HEK293 (cell line): ENCODE measurements around the gene CD79A.

Experiments used
- CTCF ChIA-PET: fragments of 350-600 bp; formaldehyde crosslinking; extraction: SDS; loops from one replicate; lab custom pipeline; 2021; ENCODE audit warnings: antibody characterized with exemption; lab: Yijun Ruan, JAX
- POLR2A ChIA-PET: fragments of 300-600 bp; formaldehyde crosslinking; extraction: SDS; loops from one replicate; lab custom pipeline; 2020; ENCODE audit warnings: antibody characterized with exemption, inconsistent platforms; lab: Yijun Ruan, JAX
- H3K27ac ChIP-seq: fragments of 200-500 bp; sonication (Bioruptor generic); 2 replicates; pipeline ENCODE4 v1.5.1; 2014; ENCODE audit warnings: low read depth, low read length, control low read depth, inconsistent platforms; ENCODE audit errors: extremely low read depth
- H3K36me3 ChIP-seq, 2 experiments: fragments of 200-500 bp in 1 of 2; sonication (Bioruptor generic) in 1 of 2; 1 replicate in 1 of 2; 2 replicates in 1 of 2; pipeline ENCODE4 v1.5.1; 2014 to 2017; ENCODE audit warnings: inconsistent platforms in 2 of 2, low read length in 2 of 2; ENCODE audit not compliant: control insufficient read depth in 2 of 2, insufficient read depth in 1 of 2
- H3K4me1 ChIP-seq: fragments of 200-500 bp; sonication (Bioruptor generic); 2 replicates; pipeline ENCODE4 v1.5.1; 2014; ENCODE audit warnings: mild to moderate bottlenecking, low read length, inconsistent platforms; ENCODE audit not compliant: control insufficient read depth, insufficient read depth
- H3K4me3 ChIP-seq: 2 replicates; pipeline ENCODE4 v1.5.1; 2011; ENCODE audit warnings: low read depth, mild to moderate bottlenecking, control low read depth, low read length, moderate library complexity
- H3K9me3 ChIP-seq: fragments of 200-500 bp; sonication (Bioruptor generic); 2 replicates; pipeline ENCODE4 v1.5.1; 2014; ENCODE audit warnings: low read depth, low read length, inconsistent platforms; ENCODE audit not compliant: control insufficient read depth, insufficient read depth
- GLIS2 ChIP-seq: fragments of 450-650 bp; formaldehyde crosslinking; IDR thresholded peaks from 2 replicates; pipeline ENCODE4 v1.5.1; 2016; ENCODE audit warnings: missing biosample characterization, missing genetic modification characterization
- HIC1 ChIP-seq: fragments of 450-650 bp; formaldehyde crosslinking; IDR thresholded peaks from 2 replicates; pipeline ENCODE4 v1.5.1; 2016; ENCODE audit warnings: missing biosample characterization, missing genetic modification characterization
- KLF1 ChIP-seq: fragments of 450-650 bp; formaldehyde crosslinking; IDR thresholded peaks from 2 replicates; pipeline ENCODE4 v1.5.1; 2016; ENCODE audit warnings: missing biosample characterization, missing genetic modification characterization
- KLF10 ChIP-seq: fragments of 450-650 bp; IDR thresholded peaks from 2 replicates; pipeline ENCODE4 v1.5.1; 2018; ENCODE audit warnings: missing biosample characterization, mild to moderate bottlenecking, missing genetic modification characterization
- KLF8 ChIP-seq: fragments of 450-650 bp; formaldehyde crosslinking; IDR thresholded peaks from 2 replicates; pipeline ENCODE4 v1.5.1; 2016; ENCODE audit warnings: missing biosample characterization, missing genetic modification characterization
- PRDM10 ChIP-seq: fragments of 450-650 bp; formaldehyde crosslinking; IDR thresholded peaks from 2 replicates; pipeline ENCODE4 v1.5.1; 2016; ENCODE audit warnings: missing biosample characterization, missing genetic modification characterization
- SCRT1 ChIP-seq: fragments of 450-650 bp; formaldehyde crosslinking; IDR thresholded peaks from 2 replicates; pipeline ENCODE4 v1.5.1; 2016; ENCODE audit warnings: missing biosample characterization, missing genetic modification characterization, borderline replicate concordance
- ZBTB10 ChIP-seq: fragments of 450-650 bp; formaldehyde crosslinking; IDR thresholded peaks from 2 replicates; pipeline ENCODE4 v1.5.1; 2016; ENCODE audit warnings: missing biosample characterization, missing genetic modification characterization
- ZBTB44 ChIP-seq: fragments of 450-650 bp; IDR thresholded peaks from 2 replicates; pipeline ENCODE4 v1.5.1; 2018; ENCODE audit warnings: missing biosample characterization, mild to moderate bottlenecking, missing genetic modification characterization
- ZBTB49 ChIP-seq: fragments of 450-650 bp; formaldehyde crosslinking; IDR thresholded peaks from 2 replicates; pipeline ENCODE4 v1.5.1; 2016; ENCODE audit warnings: missing biosample characterization, missing genetic modification characterization, low read depth
- ZFP41 ChIP-seq: fragments of 450-650 bp; formaldehyde crosslinking; IDR thresholded peaks from 2 replicates; pipeline ENCODE4 v1.5.1; 2016; ENCODE audit warnings: missing biosample characterization, missing genetic modification characterization, borderline replicate concordance
- ZNF366 ChIP-seq: fragments of 450-650 bp; formaldehyde crosslinking; conservative IDR thresholded peaks from 2 replicates; pipeline ENCODE4 v1.5.1; 2016; ENCODE audit warnings: missing biosample characterization, missing genetic modification characterization
- ZSCAN4 ChIP-seq: fragments of 450-650 bp; formaldehyde crosslinking; IDR thresholded peaks from 2 replicates; pipeline ENCODE4 v1.5.1; 2017; ENCODE audit warnings: missing biosample characterization, missing genetic modification characterization

CD79A gene

GRCh38 chr19:41906271-41906670, 29.2 kb downstream of the CD79A start:
- ChIA-PET CTCF (interaction anchor here (0.6 to 1.1 kb wide), 5 partner anchors 11 to 1430 kb away, joined by 3 to 5 read pairs (median 4); no protein-coding TSS in a partner anchor), POLR2A (interaction anchor here (0.6 kb wide), 1 partner anchor 9 kb away, joined by 4 read pairs; no protein-coding TSS in a partner anchor)
- H3K9me3 ChIP-seq: no peaks in the 10 kb centered on the region
- H3K27ac ChIP-seq: no peak overlapping the region
- TF ChIP-seq ZBTB10: 0 out of 2 replicates have a peak, but pooled peaks have one; percentile 12
- no peak for TF ChIP-seq ZBTB49 (tag by site-specific recombination)
- no peak for TF ChIP-seq KLF10 (tag by site-specific recombination)
- TF ChIP-seq PRDM10 (tag by site-specific recombination): peak; percentile 70
- TF ChIP-seq GLIS2 (tag by site-specific recombination): peak; percentile 26; the same call in 1 of the 2 replicates
- H3K36me3 ChIP-seq: peaks cover 25 to 50% of the 10 kb centered on the region in 2 experiments
- H3K4me1 ChIP-seq: no peaks in the 10 kb centered on the region
- H3K4me3 ChIP-seq: no peak overlapping the region

GRCh38 chr19:41906916-41907680, 30.0 kb downstream of the CD79A start:
- CTCF ChIA-PET: interaction anchor here (0.6 to 1.0 kb wide), 3 partner anchors 30 to 1431 kb away, joined by 3 to 5 read pairs (median 3); no protein-coding TSS in a partner anchor
- H3K36me3 ChIP-seq: peaks cover 18 to 45% of the 10 kb centered on the region in 2 experiments
- POLR2A ChIA-PET: interaction anchor here (0.6 kb wide), 1 partner anchor 34 kb away, joined by 4 read pairs; no protein-coding TSS in a partner anchor
- TF ChIP-seq ZBTB10: peak; percentile 8; the same call in 1 of the 2 replicates
- peak; percentile 54 for TF ChIP-seq KLF8 (tag by site-specific recombination)
- 0 out of 2 replicates have a peak, but pooled peaks have one; percentile 35 for TF ChIP-seq HIC1 (tag by site-specific recombination)
- peak; percentile 89 for TF ChIP-seq KLF1
- peak; percentile 57; the same call in 1 of the 2 replicates for TF ChIP-seq ZNF366
- no peak for TF ChIP-seq ZSCAN4 (tag by site-specific recombination)
- no peak for TF ChIP-seq SCRT1 (tag by site-specific recombination)
- no peak for TF ChIP-seq ZFP41 (tag by site-specific recombination)
- no peak for TF ChIP-seq ZBTB44 (tag by site-specific recombination)

More at GRCh38 chr19:41906916-41907680, 30.0 kb downstream of the CD79A start:
- Histone ChIP-seq H3K4me1 (no peaks in the 10 kb centered on the region), H3K9me3 (no peaks in the 10 kb centered on the region), H3K27ac (no peak overlapping the region), H3K4me3 (no peak overlapping the region)
